ENCODE measurements around the gene ZCCHC24.

The ZCCHC24 gene

GRCh38 chr10:79375321-79376077 lies 69.9 kb downstream of the ZCCHC24 start:
- Histone ChIP-seq H3K36me3 (replicated peaks) (no peaks in the 10 kb centered on the region), H3K27me3 (ENCODE audit: low read depth) (peaks cover 4% of the 10 kb centered on the region; the same call in 1 of the 2 replicates), H3K4me1 (no peaks in the 10 kb centered on the region), H3K4me3 (no peak overlapping the region), H3K9me3 (no peaks in the 10 kb centered on the region)
- in situ Hi-C loops (cut with MboI; ENCODE audit: low sequenced_read_pairs) = loop anchor here (5.0 to 25.0 kb wide), 2 partner anchors 112 to 562 kb away; partner anchors contain the start of gene SFTPD
- no peak for DNase-seq (ENCODE audit: low spot score in 2 of 2)

DNA sequence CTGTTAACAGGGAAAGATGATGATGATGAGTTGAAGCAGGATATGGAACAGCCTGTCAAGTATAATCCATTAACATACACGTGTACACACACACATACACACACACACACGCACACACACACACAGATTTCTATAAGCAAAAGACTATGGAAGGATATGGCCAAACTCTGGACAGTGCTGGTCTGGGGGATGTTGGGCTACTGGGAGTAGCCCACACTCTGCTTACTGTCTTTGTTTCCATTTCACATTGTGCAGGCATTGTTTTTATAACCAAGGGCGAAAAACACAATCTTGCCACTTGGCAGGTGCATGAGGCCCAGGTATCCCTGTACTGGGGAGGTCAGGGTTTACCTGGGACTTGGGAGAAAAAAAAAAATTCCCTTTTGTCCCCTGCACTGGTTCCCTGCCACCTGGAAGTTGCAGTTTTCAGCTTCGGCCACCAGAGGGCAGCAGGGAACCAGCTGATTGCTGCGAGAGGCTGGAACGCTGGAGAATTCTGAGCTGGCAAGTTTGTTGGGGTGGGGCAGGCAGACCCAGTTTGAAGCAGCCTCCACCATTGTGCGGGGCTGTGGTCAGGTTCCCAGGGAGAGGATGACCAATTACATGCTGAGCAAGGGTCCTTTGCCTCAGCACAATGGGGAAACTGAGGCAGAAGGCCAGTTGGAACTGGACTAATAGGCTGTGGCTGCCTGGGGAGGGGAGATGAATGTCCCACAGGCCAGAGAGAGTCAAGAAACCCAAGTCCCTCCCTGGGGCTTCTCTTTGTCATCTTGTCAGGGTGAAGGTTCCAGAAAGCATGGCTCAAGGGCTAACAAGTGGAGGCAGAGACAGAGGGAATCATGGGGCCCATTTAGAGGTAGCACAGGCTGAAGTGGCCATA lies 70.9 kb downstream of the ZCCHC24 start:
- no peaks in the 10 kb centered on the region for H3K36me3 ChIP-seq (replicated peaks)
- H3K9me3 ChIP-seq = no peaks in the 10 kb centered on the region
- no peak overlapping the region for H3K4me3 ChIP-seq
- no peaks in the 10 kb centered on the region for H3K4me1 ChIP-seq
- peaks cover 4% of the 10 kb centered on the region; the same call in 1 of the 2 replicates for H3K27me3 ChIP-seq (ENCODE audit: low read depth)
- DNase-seq (ENCODE audit: low spot score in 2 of 2) = peak; percentile 45 to 86
- in situ Hi-C loops (cut with MboI; ENCODE audit: low sequenced_read_pairs) = loop anchor here (5.0 to 25.0 kb wide), 2 partner anchors 113 to 563 kb away; partner anchors contain the start of gene SFTPD

DNA sequence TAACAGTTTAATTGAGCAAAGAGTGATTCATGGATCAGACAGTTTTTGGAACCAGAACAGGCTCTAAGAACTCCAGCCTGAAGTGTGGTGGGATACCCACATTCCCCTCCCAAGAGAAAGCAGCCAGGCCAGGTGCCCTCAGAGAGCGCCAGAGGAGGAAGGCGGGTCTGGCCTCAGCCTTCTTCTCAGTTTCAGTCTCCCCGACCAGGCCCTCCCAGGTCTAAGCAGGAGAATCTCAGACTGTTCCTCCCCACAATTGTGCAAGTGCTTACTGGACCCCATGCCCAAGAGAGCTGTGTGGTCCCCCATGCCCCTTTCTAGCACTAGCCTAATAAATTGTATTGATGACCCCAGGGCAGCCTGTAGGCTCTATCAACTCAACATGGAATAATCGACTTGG lies 72.6 kb downstream of the ZCCHC24 start:
- H3K36me3 ChIP-seq (replicated peaks) = no peaks in the 10 kb centered on the region
- in situ Hi-C loops (cut with MboI; ENCODE audit: low sequenced_read_pairs) = no loop called here

DNA sequence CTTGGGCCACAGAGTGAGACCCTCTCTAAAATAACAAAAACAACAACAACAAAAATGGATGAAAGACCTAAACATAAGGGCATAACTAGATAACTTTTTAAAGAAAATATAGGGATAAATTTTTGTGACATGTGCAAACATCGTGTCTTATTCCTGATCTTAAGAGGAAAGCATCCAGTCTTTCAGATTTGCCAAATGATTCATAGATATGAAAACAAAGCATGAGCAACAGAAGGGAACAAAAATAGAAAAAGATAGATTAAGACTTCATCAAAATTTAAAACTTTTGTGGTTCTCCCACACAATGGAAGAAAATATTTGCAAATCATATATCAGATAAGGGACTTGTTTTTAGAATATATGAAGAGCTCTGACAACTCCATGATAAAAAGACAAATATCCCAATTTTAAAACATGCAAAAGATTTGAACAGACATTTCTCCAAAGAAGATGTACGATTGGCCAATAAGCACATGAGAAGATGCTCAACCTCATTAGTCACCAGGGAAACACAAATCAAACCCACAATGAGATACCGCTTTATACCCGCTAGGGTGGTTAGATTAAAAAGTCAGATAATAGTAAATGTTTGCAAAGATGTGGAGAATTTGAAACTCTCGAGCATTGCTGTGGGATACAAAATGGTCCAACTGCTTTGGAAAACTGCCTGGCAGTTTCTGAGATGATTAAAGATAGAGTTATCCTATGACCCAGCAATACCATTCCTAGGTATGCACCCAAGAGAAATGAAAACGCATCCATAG lies 77.8 kb downstream of the ZCCHC24 start:
- Histone ChIP-seq H3K36me3 (replicated peaks) (no peaks in the 10 kb centered on the region), H3K4me3 (no peak overlapping the region), H3K9me3 (no peaks in the 10 kb centered on the region), H3K4me1 (no peaks in the 10 kb centered on the region), H3K27me3 (ENCODE audit: low read depth) (peaks cover 19% of the 10 kb centered on the region; the same call in 1 of the 2 replicates)
- in situ Hi-C loops (cut with MboI; ENCODE audit: low sequenced_read_pairs) = no loop called here
- no peak for DNase-seq (ENCODE audit: low spot score in 2 of 2)

More for the DNA sequence above, 72.6 kb downstream of the ZCCHC24 start:
- H3K4me1 ChIP-seq = no peaks in the 10 kb centered on the region
- H3K4me3 ChIP-seq = no peak overlapping the region
- no peaks in the 10 kb centered on the region for H3K9me3 ChIP-seq
- H3K27me3 ChIP-seq (ENCODE audit: low read depth) = peaks cover 8% of the 10 kb centered on the region; the same call in 1 of the 2 replicates
- no peak for DNase-seq (ENCODE audit: low spot score in 2 of 2)

- Histone ChIP-seq H3K36me3 (replicated peaks) (no peaks in the 10 kb centered on the region), H3K27me3 (ENCODE audit: low read depth) (peaks cover 9% of the 10 kb centered on the region; the same call in 1 of the 2 replicates), H3K9me3 (no peaks in the 10 kb centered on the region), H3K4me3 (no peak overlapping the region), H3K4me1 (peaks cover 2% of the 10 kb centered on the region; the same call in 1 of the 2 replicates)
- no peak for DNase-seq (ENCODE audit: low spot score in 2 of 2)
- in situ Hi-C loops (cut with MboI; ENCODE audit: low sequenced_read_pairs) = no loop called here
Measured at GRCh38 chr10:79361726-79362397, 83.6 kb downstream of the ZCCHC24 start.

DNA sequence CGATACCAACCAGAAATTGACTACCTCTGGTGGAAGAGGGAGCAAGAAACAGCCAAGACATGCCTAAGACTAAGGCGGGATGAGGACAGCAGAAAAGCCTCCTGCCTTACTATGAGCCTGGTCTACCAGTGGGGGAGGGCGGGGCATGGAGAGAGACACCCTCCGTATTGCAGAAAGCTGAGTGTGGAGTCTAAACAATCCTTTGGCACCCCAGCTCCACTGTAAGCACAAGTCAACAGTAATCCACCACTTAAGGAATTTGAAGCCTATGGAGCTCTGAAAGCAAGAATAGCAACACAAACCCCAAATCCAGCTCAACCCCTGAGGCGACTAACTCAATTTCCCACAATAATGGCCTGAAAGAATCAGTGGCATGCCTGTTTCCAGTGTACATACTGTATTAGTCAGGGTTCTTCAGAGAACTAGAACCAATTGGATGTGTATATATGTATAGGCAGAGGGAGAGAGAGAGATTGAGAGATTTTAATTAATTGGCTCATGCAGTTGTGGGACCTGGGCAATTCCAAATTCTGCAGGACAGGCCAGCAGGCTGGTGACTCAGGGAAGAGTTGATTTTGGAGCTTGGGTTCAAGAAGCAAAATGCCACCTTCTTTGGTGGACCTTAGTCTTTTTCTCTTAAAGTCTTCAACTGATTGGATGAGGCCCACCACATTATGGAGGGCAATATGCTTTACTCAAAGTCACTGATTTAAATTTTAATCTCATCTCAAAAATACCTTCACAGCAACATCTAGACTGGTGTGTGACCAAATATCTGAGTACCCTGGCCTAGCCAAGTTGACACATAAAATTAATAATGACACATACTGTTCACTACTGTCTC lies 84.7 kb downstream of the ZCCHC24 start:
- in situ Hi-C loops (cut with MboI; ENCODE audit: low sequenced_read_pairs) = no loop called here
- H3K36me3 ChIP-seq (replicated peaks) = no peaks in the 10 kb centered on the region
- no peak for DNase-seq (ENCODE audit: low spot score in 2 of 2)

DNA sequence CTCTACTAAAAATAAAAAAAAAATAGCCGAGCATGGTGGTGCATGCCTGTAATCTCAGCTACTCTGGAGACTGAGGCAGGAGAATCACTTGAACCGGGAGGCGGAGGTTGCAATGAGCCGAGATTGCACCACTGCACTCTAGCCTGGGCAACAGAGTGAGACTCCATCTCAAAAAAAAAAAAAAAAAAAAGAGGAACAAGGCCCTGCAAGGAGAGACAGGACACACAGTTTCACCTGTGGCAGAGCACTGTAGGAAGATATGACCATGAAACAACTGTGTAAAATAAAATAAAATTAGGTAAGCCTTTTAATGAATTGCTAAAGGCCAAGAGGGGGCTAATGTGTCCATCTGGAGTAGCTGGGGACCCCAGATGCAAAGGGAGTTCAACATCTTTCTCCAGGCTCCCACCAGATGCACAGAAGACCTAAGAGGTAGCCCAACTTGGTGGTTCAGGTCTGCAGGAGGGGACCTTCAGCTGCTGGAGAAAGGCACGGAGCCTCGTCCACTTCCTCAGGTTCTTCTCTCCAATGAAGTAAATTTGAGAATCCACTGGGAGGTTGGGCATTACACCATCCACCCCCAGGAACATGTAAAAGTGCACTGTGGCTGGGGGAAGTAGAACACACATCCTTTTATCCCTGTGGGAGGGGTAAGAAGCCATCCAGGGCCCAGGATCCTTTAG lies 85.5 kb downstream of the ZCCHC24 start:
- H3K4me3 ChIP-seq = no peak overlapping the region
- no peaks in the 10 kb centered on the region for H3K9me3 ChIP-seq
- in situ Hi-C loops (cut with MboI; ENCODE audit: low sequenced_read_pairs) = no loop called here
- 0 out of 2 replicates have a peak, but pooled peaks cover 3% of the 10 kb centered on the region for H3K27me3 ChIP-seq (ENCODE audit: low read depth)
- peaks cover 2% of the 10 kb centered on the region; the same call in 1 of the 2 replicates for H3K4me1 ChIP-seq
- peaks cover 6% of the 10 kb centered on the region for H3K36me3 ChIP-seq (replicated peaks)
- DNase-seq (ENCODE audit: low spot score in 2 of 2) = no peak

More for the DNA sequence above, 84.7 kb downstream of the ZCCHC24 start:
- Histone ChIP-seq H3K4me1 (peaks cover 2% of the 10 kb centered on the region; the same call in 1 of the 2 replicates), H3K4me3 (no peak overlapping the region), H3K27me3 (ENCODE audit: low read depth) (0 out of 2 replicates have a peak, but pooled peaks cover 3% of the 10 kb centered on the region), H3K9me3 (no peaks in the 10 kb centered on the region)

- Histone ChIP-seq H3K36me3 (replicated peaks) (peaks cover 17% of the 10 kb centered on the region), H3K9me3 (no peaks in the 10 kb centered on the region), H3K4me3 (no peak overlapping the region), H3K27me3 (ENCODE audit: low read depth) (0 out of 2 replicates have a peak, but pooled peaks cover under 1% of the 10 kb centered on the region), H3K4me1 (peaks cover 2% of the 10 kb centered on the region; the same call in 1 of the 2 replicates)
- no peak for DNase-seq (ENCODE audit: low spot score in 2 of 2)
- in situ Hi-C loops (cut with MboI; ENCODE audit: low sequenced_read_pairs) = no loop called here
Measured at GRCh38 chr10:79358811-79359210, 86.6 kb downstream of the ZCCHC24 start.

- in situ Hi-C loops (cut with MboI; ENCODE audit: low sequenced_read_pairs) = no loop called here
- H3K36me3 ChIP-seq (replicated peaks) = peaks cover 34% of the 10 kb centered on the region
- DNase-seq (ENCODE audit: low spot score in 2 of 2) = no peak
Measured at GRCh38 chr10:79357180-79357579, 88.2 kb downstream of the ZCCHC24 start.

GRCh38 chr10:79356104-79356503 lies 89.3 kb downstream of the ZCCHC24 start:
- H3K4me3 ChIP-seq = no peak overlapping the region
- no peak for DNase-seq (ENCODE audit: low spot score in 2 of 2)
- no peaks in the 10 kb centered on the region for H3K27me3 ChIP-seq (ENCODE audit: low read depth)
- peaks cover 43% of the 10 kb centered on the region for H3K36me3 ChIP-seq (replicated peaks)
- in situ Hi-C loops (cut with MboI; ENCODE audit: low sequenced_read_pairs) = no loop called here
- no peaks in the 10 kb centered on the region for H3K4me1 ChIP-seq
- H3K9me3 ChIP-seq = no peaks in the 10 kb centered on the region

More at GRCh38 chr10:79357180-79357579, 88.2 kb downstream of the ZCCHC24 start:
- H3K9me3 ChIP-seq = no peaks in the 10 kb centered on the region
- no peaks in the 10 kb centered on the region for H3K27me3 ChIP-seq (ENCODE audit: low read depth)
- H3K4me1 ChIP-seq = peaks cover under 1% of the 10 kb centered on the region; the same call in 1 of the 2 replicates
- no peak overlapping the region for H3K4me3 ChIP-seq

DNA sequence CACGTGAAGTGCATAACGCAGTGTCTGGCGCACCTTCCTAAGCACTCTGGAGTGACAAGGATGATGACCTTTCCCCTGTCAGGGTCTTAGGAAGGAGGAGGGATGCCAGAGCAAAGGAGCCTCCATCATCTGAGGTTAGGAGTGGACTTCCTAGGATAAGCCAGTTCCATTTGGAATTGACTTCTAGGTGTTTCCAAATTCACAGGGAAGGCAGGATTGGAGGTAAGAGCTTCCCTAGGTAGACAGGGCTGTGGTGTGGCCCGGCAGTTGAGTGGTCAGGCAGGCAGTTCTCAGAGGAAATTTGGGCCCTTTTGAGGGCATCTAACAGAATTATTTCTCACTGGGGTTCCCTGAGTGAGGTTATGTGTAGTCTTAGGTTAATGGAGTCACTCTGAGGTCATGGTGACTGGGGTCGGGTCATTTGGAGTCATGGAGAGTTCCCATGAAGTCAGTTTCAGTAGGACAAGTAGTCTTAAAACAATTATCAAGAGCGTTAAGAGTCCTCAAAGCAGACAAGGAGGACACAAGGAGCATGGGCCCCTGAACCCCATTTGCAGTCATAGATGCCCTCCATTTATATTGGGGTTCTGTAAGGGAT lies 89.9 kb downstream of the ZCCHC24 start:
- H3K36me3 ChIP-seq (replicated peaks) = peaks cover 48% of the 10 kb centered on the region
- no peaks in the 10 kb centered on the region for H3K4me1 ChIP-seq
- no peak overlapping the region for H3K4me3 ChIP-seq
- in situ Hi-C loops (cut with MboI; ENCODE audit: low sequenced_read_pairs) = no loop called here
- no peaks in the 10 kb centered on the region for H3K27me3 ChIP-seq (ENCODE audit: low read depth)
- no peaks in the 10 kb centered on the region for H3K9me3 ChIP-seq
- no peak for DNase-seq (ENCODE audit: low spot score in 2 of 2)

Measured in HAP-1 (cell line).